ENCODE results near the gene GRIN2C.
"Not testable (repeated sequence)": the region's sequence is repeated elsewhere in the genome, so short reads cannot be mapped to it uniquely, and the experiment has no call there.

Gene GRIN2C

GRCh38 chr17:74859459-74860228 is at the start of gene GRIN2C:
Gene GRIN2C, minus strand, starts transcription at chr17:74859885. Its CDS starts 4,793 bp downstream, at chr17:74855092.
- DNase-seq: no peak

DNA sequence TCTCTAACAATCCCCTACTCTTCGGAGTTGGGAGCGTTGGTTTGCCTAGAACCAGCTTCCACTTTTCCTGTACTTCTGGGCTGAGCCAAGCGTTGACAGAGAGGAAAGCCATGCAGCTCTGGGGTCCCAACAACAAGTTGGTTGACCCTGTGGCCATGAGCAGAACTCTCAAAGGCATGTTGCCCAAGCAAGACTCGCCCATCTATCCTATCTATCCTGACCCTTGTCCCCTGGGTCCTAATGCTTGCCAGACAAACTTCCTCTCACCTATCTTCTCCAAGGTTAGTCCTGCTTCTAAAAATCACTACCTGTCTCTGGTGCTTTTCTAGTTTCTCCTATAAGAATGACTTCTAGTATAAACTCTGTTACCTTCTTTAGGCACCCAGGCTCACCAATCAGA is 49.4 kb upstream of the GRIN2C start:
- not testable (repeated sequence) for DNase-seq

DNA sequence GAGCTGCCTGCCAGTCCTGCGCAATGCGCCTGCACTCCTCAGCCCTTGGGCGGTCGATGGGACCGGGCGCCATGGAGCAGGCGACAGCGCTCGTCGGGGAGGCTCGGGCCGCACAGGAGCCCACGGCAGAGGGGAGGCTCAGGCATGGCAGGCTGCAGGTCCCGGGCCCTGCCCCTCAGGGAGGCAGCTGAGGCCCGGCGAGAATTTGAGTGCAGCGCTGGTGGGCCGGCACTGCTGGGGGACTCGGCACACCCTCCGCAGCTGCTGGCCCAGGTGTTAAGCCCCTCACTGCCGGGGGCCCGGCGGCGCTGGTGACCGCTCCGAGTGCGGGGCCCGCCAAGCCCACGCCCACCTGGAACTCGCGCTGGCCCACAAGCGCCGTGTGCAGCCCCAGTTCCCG is 47.3 kb upstream of the GRIN2C start:
- DNase-seq: no peak

GRCh38 chr17:74906214-74906793 is 46.6 kb upstream of the GRIN2C start:
- not testable (repeated sequence) for DNase-seq

DNA sequence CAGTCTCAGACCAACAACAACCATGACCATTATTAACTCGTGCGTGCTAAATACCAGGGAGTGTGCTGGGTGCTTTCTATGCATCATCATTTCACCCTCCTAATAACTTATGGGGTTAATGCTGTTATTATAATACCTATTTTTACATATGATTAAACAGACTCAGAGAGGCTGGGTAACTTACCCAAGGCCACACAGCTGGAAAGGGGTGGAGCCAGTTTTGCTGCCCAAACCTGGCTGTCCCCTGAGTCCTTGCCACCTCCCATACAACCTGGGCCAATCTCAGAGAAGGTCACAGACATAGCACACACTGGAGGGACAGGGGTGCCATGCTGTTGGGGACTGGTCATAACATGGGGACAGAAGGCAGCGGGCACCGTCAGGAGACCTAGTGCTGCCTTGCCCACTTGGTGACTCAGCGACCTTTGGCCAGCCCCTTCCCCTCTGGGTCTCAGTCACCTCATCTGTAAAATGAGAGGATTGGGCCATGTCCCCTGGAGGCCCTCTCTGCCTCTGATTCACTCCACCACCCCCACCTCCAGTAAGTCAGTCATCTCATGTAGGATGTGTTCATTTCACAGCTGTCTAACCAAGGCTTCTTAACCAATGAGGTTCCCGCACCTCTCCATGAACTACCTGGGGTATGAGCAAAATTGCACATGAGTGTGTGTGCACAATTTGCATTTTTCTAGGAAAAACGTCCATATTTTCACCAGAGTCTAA is 45.2 kb upstream of the GRIN2C start:
- DNase-seq: no peak

GRCh38 chr17:74903671-74904070 is 44.0 kb upstream of the GRIN2C start:
- no peak for DNase-seq

GRCh38 chr17:74903034-74903433 is 43.3 kb upstream of the GRIN2C start:
- no peak for DNase-seq

GRCh38 chr17:74901353-74902135 is 41.9 kb upstream of the GRIN2C start:
- DNase-seq: no peak

- DNase-seq: no peak
These were observed 40.5 kb upstream of the GRIN2C start for GRCh38 chr17:74900208-74900607.

- DNase-seq: no peak
These were observed 38.8 kb upstream of the GRIN2C start for GRCh38 chr17:74898376-74898946.

- no peak for DNase-seq
These were observed 34.4 kb upstream of the GRIN2C start for GRCh38 chr17:74893936-74894671.

DNA sequence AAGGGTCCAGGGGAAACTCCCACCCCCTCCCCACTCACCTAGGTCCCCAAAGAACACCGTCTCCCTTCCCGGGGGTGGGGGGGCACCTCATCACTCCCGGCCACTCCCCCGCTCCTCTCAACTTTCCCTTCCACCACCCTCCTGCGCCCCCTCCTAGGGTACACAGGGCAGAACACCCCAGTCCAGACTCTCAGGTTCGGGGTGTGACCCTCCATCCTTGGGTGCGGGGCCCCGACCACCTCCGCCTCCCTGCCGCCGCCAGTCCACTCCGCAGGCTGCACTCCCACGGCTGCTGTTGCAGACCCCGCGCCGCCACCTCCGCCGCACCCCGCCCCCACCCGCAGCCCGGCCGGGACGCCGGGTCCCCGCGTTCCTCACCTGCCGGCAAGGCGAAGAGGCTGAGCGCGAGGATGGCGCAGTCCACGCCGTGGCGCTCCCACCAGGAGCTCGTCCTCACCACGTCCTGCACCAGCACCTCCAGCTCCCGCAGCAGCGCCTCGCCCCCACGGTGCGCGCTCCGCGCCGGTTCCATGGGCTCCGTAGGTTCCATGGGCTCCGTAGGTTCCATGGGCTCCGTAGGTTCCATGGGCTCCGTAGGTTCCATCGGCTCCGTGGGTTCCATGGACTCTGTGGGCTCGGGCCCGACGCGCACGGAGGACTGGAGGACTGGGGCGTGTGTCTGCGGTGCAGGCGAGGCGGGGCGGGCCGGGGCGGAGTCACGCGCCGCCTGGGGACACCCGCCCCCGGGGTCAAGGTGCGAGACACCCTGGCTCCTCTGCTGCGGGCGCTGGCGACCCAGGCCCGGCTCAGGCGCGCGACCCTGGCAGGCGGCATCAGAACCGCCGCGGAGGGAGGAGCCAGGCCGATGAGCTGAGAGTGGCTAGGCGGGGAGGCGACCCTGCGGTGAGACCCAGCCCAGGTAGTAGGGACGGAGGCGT is 33.6 kb upstream of the GRIN2C start, which contains the start of gene FADS6:
TSS of gene FADS6 (minus strand) at position 660 of the 938 bp plus-strand sequence. CDS start at position 622, 38 bp downstream.
- no peak for DNase-seq

GRCh38 chr17:74892013-74892841 is 32.5 kb upstream of the GRIN2C start:
- peak; percentile 38 for DNase-seq

DNA sequence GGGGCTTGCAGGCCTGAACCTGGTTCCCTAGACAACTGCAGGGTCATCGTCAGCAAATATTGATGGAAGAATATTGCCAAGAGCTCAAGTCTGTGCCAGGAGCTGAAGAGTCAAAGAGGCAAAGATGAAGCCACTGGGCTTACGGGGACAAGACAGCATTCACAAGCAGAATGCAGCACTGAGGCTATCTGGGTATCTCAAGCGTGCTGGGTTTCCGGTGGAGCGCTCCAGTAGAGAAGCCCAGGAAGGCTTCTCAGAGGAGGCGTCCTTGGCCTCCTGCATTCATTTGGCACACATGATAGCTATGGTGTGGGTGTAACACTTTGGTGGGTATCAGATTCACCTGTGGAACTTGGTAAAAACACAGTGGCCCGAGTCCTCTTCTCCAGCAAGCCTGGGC is 30.9 kb upstream of the GRIN2C start:
- no peak for DNase-seq

DNA sequence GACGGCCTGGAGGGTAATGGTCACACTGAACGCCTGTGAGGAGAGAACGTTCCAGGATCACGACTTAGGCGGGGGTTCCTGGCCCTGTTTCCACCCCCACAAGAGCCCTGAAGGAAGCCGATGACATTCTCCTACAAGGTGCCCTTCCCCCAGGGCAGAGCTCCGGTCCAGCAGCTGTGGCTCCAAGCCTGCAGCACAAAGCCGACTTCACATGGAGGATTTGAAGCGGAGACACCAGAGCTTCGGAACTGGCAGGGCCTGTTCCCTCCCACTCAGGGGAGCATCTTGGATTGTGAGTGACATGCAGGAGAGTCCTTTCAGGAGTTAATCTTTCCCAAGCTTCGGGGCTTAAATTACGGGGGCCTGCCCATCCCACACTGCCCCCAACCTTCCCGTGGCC is 28.8 kb upstream of the GRIN2C start:
- no peak for DNase-seq

DNA sequence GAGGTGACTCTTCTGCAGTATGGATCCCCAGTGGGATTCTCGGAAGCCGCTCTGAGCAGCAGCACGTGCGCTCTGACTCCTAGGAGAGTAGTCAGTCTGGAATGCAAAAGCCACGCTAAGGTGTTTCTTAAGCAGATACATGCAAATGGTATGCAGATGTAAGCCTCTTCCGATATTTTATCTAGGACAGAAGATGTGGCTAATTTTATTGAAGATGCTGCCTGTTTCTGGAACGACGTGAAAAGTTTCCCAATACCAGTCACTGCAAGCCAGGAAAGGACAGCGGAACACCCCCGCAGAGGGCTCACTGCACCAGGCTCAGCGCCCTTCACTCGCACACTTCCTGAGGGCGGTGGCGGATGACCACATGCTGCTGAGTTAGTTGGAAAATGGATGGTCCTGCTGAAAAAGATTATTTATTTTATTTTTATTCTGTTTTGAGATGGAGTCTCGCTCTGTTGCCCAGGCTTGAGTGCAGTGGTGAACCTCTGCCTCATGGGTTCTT is 23.6 kb upstream of the GRIN2C start:
- DNase-seq: no peak

GRCh38 chr17:74882517-74883240 is 23.0 kb upstream of the GRIN2C start:
- no peak for DNase-seq

- DNase-seq: no peak
These were observed 21.4 kb upstream of the GRIN2C start for GRCh38 chr17:74881073-74881472.

- no peak for DNase-seq
These were observed 19.6 kb upstream of the GRIN2C start for GRCh38 chr17:74879308-74879707.
